Spleen (tissue), 7 donors: ENCODE measurements around the gene PDK2.

Experiments used
- CTCF ChIP-seq, 11 experiments: fragments of 200-600 bp in 7 of 11; fragments of 450-650 bp in 4 of 11; sonication (generic) in 4 of 11; IDR thresholded peaks in 8 of 11; conservative IDR thresholded peaks in 3 of 11; 1 replicate in 7 of 11; 2 replicates in 4 of 11; pipeline versions ENCODE4 v1.4.0 to v1.8.0; 2016 to 2021; ENCODE audit warnings: antibody characterized with exemption in 11 of 11, inconsistent platforms in 4 of 11, mild to moderate bottlenecking in 1 of 11
- POLR2A ChIP-seq, 3 donors: fragments of 450-650 bp; IDR thresholded peaks; one replicate each; pipeline ENCODE4 v1.5.1; 2017; ENCODE audit warnings: antibody characterized with exemption in 3 of 3, mild to moderate bottlenecking in 1 of 3
- donor health status: DM: no; HTN: no; CAD: no; lungs with moderate emphysema.
- donor health status: DM: no; HTN: no; CAD: no.
- donor health status: DM: no; HTN: no; CAD: no.

GRCh38 chr17:50128441-50129352 lies 33.5 kb downstream of the PDK2 start:
- TF ChIP-seq CTCF (IDR thresholded peaks at IDR 0.05 in 8 of 11, conservative IDR thresholded peaks at IDR 0.05 in 3 of 11) = no peak
- TF ChIP-seq POLR2A (IDR thresholded peaks at IDR 0.05) = no peak
